HCT116 (cell line): ENCODE measurements around the gene MSMB. TPM values are rescaled to one million over a fixed set of nuclear protein-coding genes. Genes with fewer than 3 reads are reported as not detected.

ENCODE experiments used
- CTCF ChIP-seq, 3 experiments: fragments of 200-600 bp in 1 of 3; sonication (generic) in 1 of 3; IDR thresholded peaks in 2 of 3; conservative IDR thresholded peaks in 1 of 3; 2 replicates each; pipeline ENCODE4 v1.5.1; 2012 to 2017; ENCODE audit warnings: low read depth in 2 of 3, low read length in 2 of 3, antibody characterized with exemption in 1 of 3, borderline replicate concordance in 1 of 3, control low read depth in 1 of 3, mild to moderate bottlenecking in 1 of 3, mixed read lengths in 1 of 3, mixed run types in 1 of 3, moderate library complexity in 1 of 3; ENCODE audit not compliant: insufficient read depth in 1 of 3
- EGR1 ChIP-seq: IDR thresholded peaks from 2 replicates; pipeline ENCODE4 v1.6.1; 2012; ENCODE audit warnings: low read depth
- MAX ChIP-seq: IDR thresholded peaks from 2 replicates; pipeline ENCODE4 v1.6.1; 2012
- POLR2A ChIP-seq: IDR thresholded peaks from 2 replicates; pipeline ENCODE4 v1.7.0; 2011; ENCODE audit warnings: borderline replicate concordance; ENCODE audit not compliant: insufficient read depth, insufficient read length; ENCODE audit errors: extremely low read depth
- REST ChIP-seq: IDR thresholded peaks from 2 replicates; pipeline ENCODE4 v1.6.1; 2012; ENCODE audit warnings: low read depth
- YY1 ChIP-seq: IDR thresholded peaks from 2 replicates; pipeline ENCODE4 v1.6.1; 2011; ENCODE audit warnings: low read length, low read depth, moderate library complexity, mild to moderate bottlenecking; ENCODE audit not compliant: insufficient replicate concordance; ENCODE audit errors: extremely low read depth
- total RNA-seq: library from RNA; stranded (reverse); gene quantifications from one replicate; pipeline ENCODE4 v1.2.1, GENCODE V29; 2021; ENCODE audit not compliant: unreplicated experiment

Gene MSMB
- total RNA-seq, 1 experiment from 2014 or later = not detected

- TF ChIP-seq REST (no peak), YY1 (no peak), CTCF (IDR thresholded peaks at IDR 0.05 in 2 of 3, conservative IDR thresholded peaks at IDR 0.05 in 1 of 3; ENCODE audit: borderline replicate concordance in 1 of 3, insufficient read depth in 1 of 3, low read depth in 2 of 3, low read length in 2 of 3) (no peak), EGR1 (no peak), MAX (no peak), POLR2A (no peak)
These were observed 6.2 kb upstream of the MSMB start (continued) for GRCh38 chr10:46052057-46052790.
